GM12892 (cell line): Measurements from ENCODE around the gene SLC12A9.

Experiments used
- DNase-seq: peaks from one replicate; pipeline ENCODE4 v3.0.0; 2011; ENCODE audit not compliant: insufficient read length
- FAIRE-seq: peaks from 2 replicates; lab custom pipeline; 2011; peaks lifted over from hg19 to GRCh38; lab: Jason Lieb, UNC
- POLR2A ChIP-seq: IDR thresholded peaks from 2 replicates; pipeline ENCODE4 v1.6.1; 2011; ENCODE audit warnings: low read depth, low read length, control low read depth
- POLR2AphosphoS5 ChIP-seq: IDR thresholded peaks from 2 replicates; pipeline ENCODE4 v1.6.1; 2011; ENCODE audit warnings: low read depth, low read length, control low read depth
- TAF1 ChIP-seq: IDR thresholded peaks from 2 replicates; pipeline ENCODE4 v1.6.1; 2011; ENCODE audit warnings: low read depth, mild to moderate bottlenecking, control low read depth, low read length, borderline replicate concordance

Gene SLC12A9

GRCh38 chr7:100914208-100914878 lies 61.8 kb downstream of the SLC12A9 start:
- TF ChIP-seq POLR2A (no peak), POLR2AphosphoS5 (no peak), TAF1 (no peak)
- no peak for FAIRE-seq
- DNase-seq, result no peak

- no peak for FAIRE-seq
- TF ChIP-seq POLR2A (no peak), TAF1 (no peak), POLR2AphosphoS5 (no peak)
- DNase-seq, result no peak
Observed at GRCh38 chr7:100914879-100915447, 62.5 kb downstream of the SLC12A9 start.
